Gastrocnemius medialis (tissue), 4 donors: Measurements from ENCODE around the gene RSPH1. TPM values are rescaled to one million over a fixed set of nuclear protein-coding genes. Genes with fewer than 3 reads are reported as not detected.

ENCODE experiments used
- ATAC-seq, 2 donors: fragments of 150-250 bp; one replicate each; pipeline ENCODE4 v1.9.1; 2016
- DNase-seq, 2 donors: peaks; one replicate each; pipeline ENCODE4 v3.0.0-alpha.2; 2019
- H3K27ac ChIP-seq, 4 donors: fragments of 200-600 bp; sonication (generic); 1 replicate in 1 of 4; 2 replicates in 3 of 4; pipeline ENCODE4 v1.5.1; 2016 to 2018; ENCODE audit warnings: mild to moderate bottlenecking in 2 of 4, moderate library complexity in 1 of 4
- H3K27me3 ChIP-seq, 3 donors: fragments of 200-600 bp; sonication (generic) in 2 of 3; 1 replicate in 1 of 3; 2 replicates in 2 of 3; pipeline versions ENCODE4 v1.5.1 to v1.6.0; 2016 to 2019; ENCODE audit warnings: mild to moderate bottlenecking in 1 of 3, moderate library complexity in 1 of 3
- H3K36me3 ChIP-seq, 2 donors: fragments of 200-600 bp; sonication (generic) in 1 of 2; one replicate each; pipeline ENCODE4 v1.5.1; 2017 to 2018
- H3K4me1 ChIP-seq, 2 donors: fragments of 200-600 bp; sonication (generic) in 1 of 2; one replicate each; pipeline ENCODE4 v1.5.1; 2016 to 2017; ENCODE audit warnings: mild to moderate bottlenecking in 2 of 2
- H3K4me3 ChIP-seq, 4 donors: fragments of 200-600 bp; sonication (generic) in 3 of 4; 1 replicate in 1 of 4; 2 replicates in 3 of 4; pipeline ENCODE4 v1.5.1; 2016 to 2019; ENCODE audit warnings: mild to moderate bottlenecking in 2 of 4
- H3K9me3 ChIP-seq, 3 donors: fragments of 200-600 bp; sonication (generic) in 2 of 3; 1 replicate in 1 of 3; 2 replicates in 2 of 3; pipeline ENCODE4 v1.5.1; 2016 to 2019
- POLR2A ChIP-seq, 2 donors: fragments of 450-650 bp; IDR thresholded peaks; one replicate each; pipeline ENCODE4 v1.6.1; 2017; ENCODE audit warnings: antibody characterized with exemption in 2 of 2, mild to moderate bottlenecking in 2 of 2, moderate library complexity in 2 of 2
- in situ Hi-C, 4 donors: fragments of 200-750 bp; cut with MboI; loops; one replicate each; pipeline versions ENCODE4 v1.15.0 to v1.8.0; 2017; ENCODE audit warnings: low sequenced_read_pairs in 4 of 4
- intact Hi-C: fragments of 100-400 bp; cut with DNase I; formaldehyde crosslinking; loops from one replicate; pipeline ENCODE4 v1.15.1; 2023; ENCODE audit warnings: low total_unique reads
- total RNA-seq, 4 donors: library from RNA; depleted of rRNA; stranded (reverse); fragments of >200 nt; gene quantifications; one replicate each; pipeline versions ENCODE4 v1.1.0 to v1.2.3, GENCODE V29; 2016
- TF ChIP-seq, protein P1 (sequence below), 5 experiments: fragments of 450-650 bp in 3 of 5; fragments of 200-600 bp in 2 of 5; sonication (generic) in 2 of 5; IDR thresholded peaks in 4 of 5; conservative IDR thresholded peaks in 1 of 5; 1 replicate in 4 of 5; 2 replicates in 1 of 5; pipeline ENCODE4 v1.5.1; 2016 to 2019; ENCODE audit warnings: antibody characterized with exemption in 5 of 5, mild to moderate bottlenecking in 3 of 5, moderate library complexity in 3 of 5

Gene RSPH1
- total RNA-seq, 4 donors from 2014 or later, result 0.29 TPM; not detected in 3

DNA sequence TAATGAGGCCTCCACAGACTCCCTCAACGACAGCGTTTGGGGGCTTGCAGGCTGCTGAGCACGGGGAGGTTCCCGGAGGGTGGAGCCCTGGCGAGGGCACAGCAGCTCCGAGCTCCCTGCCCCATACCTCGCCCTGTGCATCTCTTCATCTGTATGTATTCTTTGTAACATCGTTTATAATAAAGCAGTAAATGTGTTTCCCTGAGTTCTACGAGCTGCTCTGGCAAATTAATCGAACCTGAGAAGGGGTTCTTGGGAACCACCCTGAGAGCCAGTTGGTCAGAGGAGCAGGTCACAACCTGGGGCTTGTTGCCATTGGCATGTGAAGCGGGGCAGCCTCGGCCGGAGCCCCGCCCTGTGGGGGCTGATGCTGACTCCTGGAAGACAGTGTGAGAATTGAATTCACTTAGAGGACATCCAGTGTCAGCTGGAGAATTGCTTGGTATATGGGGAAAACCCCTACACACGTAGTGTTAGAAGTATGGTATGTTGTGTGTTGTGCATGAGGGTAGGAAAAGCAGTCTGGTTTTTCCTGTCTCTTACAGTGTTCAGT is 29.1 kb upstream of the RSPH1 start:
- H3K27me3 ChIP-seq, result no peaks in the 10 kb centered on the region
- intact Hi-C loops (no loop called here), in situ Hi-C loops (no loop called here)
- H3K36me3 ChIP-seq, result no peaks in the 10 kb centered on the region
- H3K9me3 ChIP-seq, result no peaks in the 10 kb centered on the region
- peak overlapping the region; percentile 33 to 52 (median 50) for H3K4me3 ChIP-seq
- peaks cover 46 to 65% of the 10 kb centered on the region in 2 donors for H3K4me1 ChIP-seq
- ATAC-seq, result peak; percentile 48 to 66
- peak in 1 of 2 donors; percentile 80 for DNase-seq
- H3K27ac ChIP-seq, result peak overlapping the region; percentile 85 to 96 (median 88)
- TF ChIP-seq POLR2A (IDR thresholded peaks at IDR 0.05), result peak; percentile 14 to 45
- TF ChIP-seq, protein P1, sequence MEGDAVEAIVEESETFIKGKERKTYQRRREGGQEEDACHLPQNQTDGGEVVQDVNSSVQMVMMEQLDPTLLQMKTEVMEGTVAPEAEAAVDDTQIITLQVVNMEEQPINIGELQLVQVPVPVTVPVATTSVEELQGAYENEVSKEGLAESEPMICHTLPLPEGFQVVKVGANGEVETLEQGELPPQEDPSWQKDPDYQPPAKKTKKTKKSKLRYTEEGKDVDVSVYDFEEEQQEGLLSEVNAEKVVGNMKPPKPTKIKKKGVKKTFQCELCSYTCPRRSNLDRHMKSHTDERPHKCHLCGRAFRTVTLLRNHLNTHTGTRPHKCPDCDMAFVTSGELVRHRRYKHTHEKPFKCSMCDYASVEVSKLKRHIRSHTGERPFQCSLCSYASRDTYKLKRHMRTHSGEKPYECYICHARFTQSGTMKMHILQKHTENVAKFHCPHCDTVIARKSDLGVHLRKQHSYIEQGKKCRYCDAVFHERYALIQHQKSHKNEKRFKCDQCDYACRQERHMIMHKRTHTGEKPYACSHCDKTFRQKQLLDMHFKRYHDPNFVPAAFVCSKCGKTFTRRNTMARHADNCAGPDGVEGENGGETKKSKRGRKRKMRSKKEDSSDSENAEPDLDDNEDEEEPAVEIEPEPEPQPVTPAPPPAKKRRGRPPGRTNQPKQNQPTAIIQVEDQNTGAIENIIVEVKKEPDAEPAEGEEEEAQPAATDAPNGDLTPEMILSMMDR (IDR thresholded peaks at IDR 0.05 in 4 of 5, conservative IDR thresholded peaks at IDR 0.05 in 1 of 5), result no peak

DNA sequence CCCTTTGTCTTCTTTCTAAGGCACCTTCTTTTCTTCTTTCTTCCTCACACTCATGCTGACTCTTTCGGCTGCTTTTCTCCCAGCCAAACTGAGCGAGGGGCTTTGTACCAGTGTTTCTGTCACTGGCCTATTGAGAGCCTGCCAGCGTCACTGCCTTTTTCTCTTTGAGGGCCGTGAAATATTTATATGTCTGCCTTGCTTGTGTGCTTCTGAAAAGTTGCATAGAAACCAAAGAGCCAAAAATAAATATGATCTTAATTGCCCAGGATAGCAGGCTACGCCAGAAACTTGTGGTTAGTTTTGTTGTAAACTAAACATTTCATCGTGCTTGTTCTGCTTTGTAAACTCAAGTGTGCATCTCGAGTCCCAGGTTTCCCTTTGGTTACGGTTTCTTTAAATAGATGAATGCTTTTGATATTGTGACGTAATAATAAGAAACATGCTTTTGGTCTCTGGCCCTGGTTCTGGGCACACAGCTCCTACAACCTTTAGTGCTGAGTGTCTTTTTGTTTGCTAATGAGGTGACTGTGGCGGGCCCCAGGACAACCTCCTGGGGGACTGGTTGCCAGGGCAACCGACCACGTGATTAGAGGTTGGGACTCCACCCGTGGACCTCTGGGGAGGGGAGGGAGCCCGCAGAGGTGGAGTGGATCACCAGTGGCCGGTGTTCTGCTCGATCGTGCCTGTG is 28.5 kb upstream of the RSPH1 start:
- Histone ChIP-seq H3K36me3 (peaks cover 0 to 1% of the 10 kb centered on the region in 2 donors), H3K9me3 (no peaks in the 10 kb centered on the region), H3K27me3 (no peaks in the 10 kb centered on the region), H3K4me1 (peaks cover 46 to 59% of the 10 kb centered on the region in 2 donors), H3K4me3 (peak overlapping the region; percentile 33 to 52 (median 50)), H3K27ac (peak overlapping the region; percentile 85 to 96 (median 88))
- intact Hi-C loops, result no loop called here
- in situ Hi-C loops, result no loop called here
- ATAC-seq, result peak; percentile 58 to 62
- peak in 1 of 2 donors; percentile 76 for DNase-seq
- TF ChIP-seq POLR2A (IDR thresholded peaks at IDR 0.05), result peak in 1 of 2 donors; percentile 7
- TF ChIP-seq, protein P1 (IDR thresholded peaks at IDR 0.05 in 4 of 5, conservative IDR thresholded peaks at IDR 0.05 in 1 of 5), result no peak

GRCh38 chr21:42523941-42524340 is 27.9 kb upstream of the RSPH1 start:
- Histone ChIP-seq H3K4me1 (peaks cover 46 to 53% of the 10 kb centered on the region in 2 donors), H3K9me3 (no peaks in the 10 kb centered on the region), H3K27me3 (no peaks in the 10 kb centered on the region), H3K27ac (peak overlapping the region; percentile 85 to 96 (median 88)), H3K4me3 (peak overlapping the region in 1 of 4 donors; percentile 52), H3K36me3 (peaks cover 0 to 7% of the 10 kb centered on the region in 2 donors)
- DNase-seq, result no peak
- TF ChIP-seq, protein P1 (IDR thresholded peaks at IDR 0.05 in 4 of 5, conservative IDR thresholded peaks at IDR 0.05 in 1 of 5), result no peak
- no peak for TF ChIP-seq POLR2A (IDR thresholded peaks at IDR 0.05)
- intact Hi-C loops (no loop called here), in situ Hi-C loops (no loop called here)
- no peak for ATAC-seq

GRCh38 chr21:42523211-42523610 is 27.2 kb upstream of the RSPH1 start:
- Histone ChIP-seq H3K9me3 (no peaks in the 10 kb centered on the region), H3K4me1 (peaks cover 40 to 46% of the 10 kb centered on the region in 2 donors), H3K27me3 (no peaks in the 10 kb centered on the region), H3K27ac (peak overlapping the region; percentile 85 to 96 (median 88)), H3K4me3 (no peak overlapping the region), H3K36me3 (peaks cover 0 to 12% of the 10 kb centered on the region in 2 donors)
- no peak for ATAC-seq
- in situ Hi-C loops (no loop called here), intact Hi-C loops (no loop called here)
- TF ChIP-seq POLR2A (IDR thresholded peaks at IDR 0.05), result no peak
- TF ChIP-seq, protein P1 (IDR thresholded peaks at IDR 0.05 in 4 of 5, conservative IDR thresholded peaks at IDR 0.05 in 1 of 5), result no peak
- no peak for DNase-seq
